Astrocyte of the cerebellum (primary cell): Measurements from ENCODE around the gene STK11IP.

ENCODE experiments used
- DNase-seq: peaks from one replicate; pipeline ENCODE4 v3.0.0-alpha.2; 2011; ENCODE audit warnings: low read depth
- H3K4me3 ChIP-seq: 2 replicates; pipeline ENCODE4 v1.5.1; 2011; ENCODE audit warnings: mild to moderate bottlenecking, low read depth, low read length, moderate library complexity
- in situ Hi-C: cut with HindIII; loops from 2 replicates; pipeline ENCODE4 v1.10.0; 2017; ENCODE audit warnings: low sequenced_read_pairs
- TF ChIP-seq, protein P1 (sequence below): IDR thresholded peaks from 2 replicates; pipeline ENCODE4 v1.5.1; 2012; ENCODE audit warnings: low read length, low read depth, moderate library complexity, mild to moderate bottlenecking; ENCODE audit errors: missing control alignments

Gene STK11IP, protein sequence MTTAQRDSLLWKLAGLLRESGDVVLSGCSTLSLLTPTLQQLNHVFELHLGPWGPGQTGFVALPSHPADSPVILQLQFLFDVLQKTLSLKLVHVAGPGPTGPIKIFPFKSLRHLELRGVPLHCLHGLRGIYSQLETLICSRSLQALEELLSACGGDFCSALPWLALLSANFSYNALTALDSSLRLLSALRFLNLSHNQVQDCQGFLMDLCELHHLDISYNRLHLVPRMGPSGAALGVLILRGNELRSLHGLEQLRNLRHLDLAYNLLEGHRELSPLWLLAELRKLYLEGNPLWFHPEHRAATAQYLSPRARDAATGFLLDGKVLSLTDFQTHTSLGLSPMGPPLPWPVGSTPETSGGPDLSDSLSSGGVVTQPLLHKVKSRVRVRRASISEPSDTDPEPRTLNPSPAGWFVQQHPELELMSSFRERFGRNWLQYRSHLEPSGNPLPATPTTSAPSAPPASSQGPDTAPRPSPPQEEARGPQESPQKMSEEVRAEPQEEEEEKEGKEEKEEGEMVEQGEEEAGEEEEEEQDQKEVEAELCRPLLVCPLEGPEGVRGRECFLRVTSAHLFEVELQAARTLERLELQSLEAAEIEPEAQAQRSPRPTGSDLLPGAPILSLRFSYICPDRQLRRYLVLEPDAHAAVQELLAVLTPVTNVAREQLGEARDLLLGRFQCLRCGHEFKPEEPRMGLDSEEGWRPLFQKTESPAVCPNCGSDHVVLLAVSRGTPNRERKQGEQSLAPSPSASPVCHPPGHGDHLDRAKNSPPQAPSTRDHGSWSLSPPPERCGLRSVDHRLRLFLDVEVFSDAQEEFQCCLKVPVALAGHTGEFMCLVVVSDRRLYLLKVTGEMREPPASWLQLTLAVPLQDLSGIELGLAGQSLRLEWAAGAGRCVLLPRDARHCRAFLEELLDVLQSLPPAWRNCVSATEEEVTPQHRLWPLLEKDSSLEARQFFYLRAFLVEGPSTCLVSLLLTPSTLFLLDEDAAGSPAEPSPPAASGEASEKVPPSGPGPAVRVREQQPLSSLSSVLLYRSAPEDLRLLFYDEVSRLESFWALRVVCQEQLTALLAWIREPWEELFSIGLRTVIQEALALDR

DNA sequence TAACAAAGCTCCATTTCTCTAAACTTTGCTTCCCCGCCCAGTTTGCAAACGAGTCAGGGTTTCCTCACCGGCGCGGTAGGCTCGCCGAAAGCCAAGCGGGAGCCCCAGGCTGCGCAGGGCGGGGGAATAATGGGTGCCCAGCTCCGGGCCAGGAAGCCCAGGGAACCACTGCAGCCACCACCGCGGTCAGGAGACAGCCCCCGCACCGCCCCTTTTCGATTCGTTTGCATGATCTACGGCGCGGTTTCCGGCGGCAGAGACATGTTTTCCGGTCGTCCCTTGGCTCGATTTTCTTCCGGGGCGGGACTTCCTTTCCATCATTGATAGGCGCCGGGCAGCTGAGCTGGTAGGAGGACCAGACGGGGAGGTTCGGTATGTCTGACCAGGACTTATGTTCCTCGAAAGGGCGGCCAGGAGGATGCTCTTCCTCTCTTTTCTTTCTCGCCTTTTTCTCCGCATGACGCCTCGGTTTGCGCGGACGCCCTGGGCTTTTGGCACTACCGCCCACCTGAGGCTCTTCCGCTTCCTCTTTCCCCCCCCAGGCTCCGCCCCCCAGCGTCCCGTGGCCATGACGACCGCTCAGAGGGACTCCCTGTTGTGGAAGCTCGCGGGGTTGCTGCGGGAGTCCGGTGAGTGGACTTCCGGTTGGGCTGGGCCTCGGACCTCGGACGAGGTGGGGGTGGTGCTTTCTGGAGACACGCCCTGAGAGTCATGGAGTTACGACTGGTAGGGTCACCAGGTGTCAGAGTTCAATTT lies at the start of gene STK11IP:
TSS of gene STK11IP (plus strand) at position 306 of the 756 bp plus-strand sequence. CDS start at position 569, 263 bp downstream.
- DNase-seq: peak; percentile 86
- TF ChIP-seq, protein P1, sequence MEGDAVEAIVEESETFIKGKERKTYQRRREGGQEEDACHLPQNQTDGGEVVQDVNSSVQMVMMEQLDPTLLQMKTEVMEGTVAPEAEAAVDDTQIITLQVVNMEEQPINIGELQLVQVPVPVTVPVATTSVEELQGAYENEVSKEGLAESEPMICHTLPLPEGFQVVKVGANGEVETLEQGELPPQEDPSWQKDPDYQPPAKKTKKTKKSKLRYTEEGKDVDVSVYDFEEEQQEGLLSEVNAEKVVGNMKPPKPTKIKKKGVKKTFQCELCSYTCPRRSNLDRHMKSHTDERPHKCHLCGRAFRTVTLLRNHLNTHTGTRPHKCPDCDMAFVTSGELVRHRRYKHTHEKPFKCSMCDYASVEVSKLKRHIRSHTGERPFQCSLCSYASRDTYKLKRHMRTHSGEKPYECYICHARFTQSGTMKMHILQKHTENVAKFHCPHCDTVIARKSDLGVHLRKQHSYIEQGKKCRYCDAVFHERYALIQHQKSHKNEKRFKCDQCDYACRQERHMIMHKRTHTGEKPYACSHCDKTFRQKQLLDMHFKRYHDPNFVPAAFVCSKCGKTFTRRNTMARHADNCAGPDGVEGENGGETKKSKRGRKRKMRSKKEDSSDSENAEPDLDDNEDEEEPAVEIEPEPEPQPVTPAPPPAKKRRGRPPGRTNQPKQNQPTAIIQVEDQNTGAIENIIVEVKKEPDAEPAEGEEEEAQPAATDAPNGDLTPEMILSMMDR: no peak
- in situ Hi-C loops: no loop called here
- H3K4me3 ChIP-seq: peak within 1 kb of the TSS; percentile 68

DNA sequence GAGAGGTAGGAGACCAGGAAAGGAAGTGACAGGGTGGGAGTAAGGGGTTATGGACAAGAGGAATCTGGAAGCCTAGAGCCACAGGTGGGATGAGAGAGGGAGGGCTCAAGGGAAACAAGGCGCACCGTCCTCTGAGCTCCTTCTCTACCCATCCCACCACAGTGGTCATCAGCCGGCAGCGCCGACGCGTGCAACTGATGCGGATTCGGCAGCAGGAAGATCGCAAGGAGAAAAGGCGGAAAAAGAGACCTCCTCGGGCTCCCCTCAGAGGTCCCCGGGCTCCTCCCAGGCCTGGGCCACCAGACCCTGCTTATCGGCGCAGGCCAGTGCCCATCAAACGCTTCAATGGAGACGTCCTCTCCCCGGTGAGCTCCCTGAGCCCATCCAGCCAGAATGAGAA lies 48.7 kb upstream of the STK11IP start:
- TF ChIP-seq, protein P1: no peak
- no peak for DNase-seq
- in situ Hi-C loops: loop anchor here (25.0 kb wide), 1 partner anchor 137 kb away; the partner anchor contains the start of gene DES
- H3K4me3 ChIP-seq: no peak overlapping the region

DNA sequence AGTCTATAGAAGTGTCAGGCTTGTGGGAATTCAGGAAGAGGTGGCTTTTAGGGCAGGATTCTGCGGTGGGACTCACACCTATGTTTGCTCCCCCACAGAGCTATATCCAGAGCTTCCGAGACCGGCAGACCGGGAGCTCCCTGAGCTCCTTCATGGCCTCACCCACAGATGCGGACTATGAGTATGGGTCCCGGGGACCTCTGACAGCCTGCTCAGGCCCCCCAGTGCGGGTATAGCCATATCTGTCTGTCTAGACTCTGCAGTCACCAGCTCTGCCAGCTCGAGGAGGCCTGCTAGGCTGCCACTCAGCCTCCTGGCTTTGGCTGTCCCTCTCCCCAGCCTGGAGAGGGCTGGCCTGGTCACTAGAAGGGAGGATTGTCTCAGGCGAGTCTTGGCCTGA lies 48.0 kb upstream of the STK11IP start:
- TF ChIP-seq, protein P1: no peak
- no peak for DNase-seq
- in situ Hi-C loops: loop anchor here (25.0 kb wide), 1 partner anchor 137 kb away; the partner anchor contains the start of gene DES
- H3K4me3 ChIP-seq: no peak overlapping the region

DNA sequence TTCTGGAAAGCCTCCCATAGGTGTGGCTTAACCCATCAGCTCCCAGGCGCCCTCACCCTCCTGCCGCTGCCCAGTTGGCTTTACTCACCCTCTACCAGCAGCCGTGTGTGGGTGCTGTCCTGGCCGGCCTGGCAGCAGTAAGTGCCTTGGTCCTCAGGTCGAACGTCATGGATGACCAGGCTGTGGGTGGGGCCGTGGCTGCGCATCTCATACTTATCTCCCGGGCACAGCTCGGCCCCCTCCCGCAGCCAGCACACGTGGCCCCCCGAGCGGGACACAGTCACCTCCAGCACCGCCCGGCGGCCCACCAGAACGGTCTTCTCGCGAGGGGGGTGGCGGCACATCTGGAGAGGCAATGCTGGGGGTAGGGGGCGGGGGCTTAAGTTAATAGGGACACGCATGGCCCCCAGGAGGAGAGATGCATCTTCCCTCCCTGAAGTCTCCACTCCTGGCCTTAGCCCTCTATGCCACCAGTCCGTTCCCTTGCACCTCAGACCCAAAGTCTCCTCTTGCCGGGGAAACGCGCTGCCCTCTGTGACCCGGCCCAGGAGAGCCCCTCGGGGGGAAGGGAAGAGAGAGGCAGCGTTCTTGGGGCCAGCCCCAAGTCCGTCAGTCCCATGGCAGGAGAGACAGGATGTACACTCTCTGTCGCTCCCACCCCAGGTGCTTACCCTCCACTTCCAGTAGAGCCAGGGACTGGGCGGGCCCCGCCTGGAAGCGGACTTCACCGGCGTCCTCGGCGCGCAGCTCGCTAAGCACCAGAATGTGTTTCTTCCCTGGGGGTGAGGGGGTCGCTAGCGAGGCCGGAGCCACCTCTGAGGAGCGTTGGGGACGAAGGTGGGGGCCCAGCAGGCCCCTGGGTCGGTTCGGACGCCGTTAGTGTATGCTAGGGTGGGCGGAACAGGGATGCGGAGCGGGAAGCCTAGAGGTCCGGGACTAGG lies 45.9 kb upstream of the STK11IP start:
- in situ Hi-C loops: no loop called here
- peak overlapping the region; percentile 52 for H3K4me3 ChIP-seq
- TF ChIP-seq, protein P1: no peak
- DNase-seq: no peak

DNA sequence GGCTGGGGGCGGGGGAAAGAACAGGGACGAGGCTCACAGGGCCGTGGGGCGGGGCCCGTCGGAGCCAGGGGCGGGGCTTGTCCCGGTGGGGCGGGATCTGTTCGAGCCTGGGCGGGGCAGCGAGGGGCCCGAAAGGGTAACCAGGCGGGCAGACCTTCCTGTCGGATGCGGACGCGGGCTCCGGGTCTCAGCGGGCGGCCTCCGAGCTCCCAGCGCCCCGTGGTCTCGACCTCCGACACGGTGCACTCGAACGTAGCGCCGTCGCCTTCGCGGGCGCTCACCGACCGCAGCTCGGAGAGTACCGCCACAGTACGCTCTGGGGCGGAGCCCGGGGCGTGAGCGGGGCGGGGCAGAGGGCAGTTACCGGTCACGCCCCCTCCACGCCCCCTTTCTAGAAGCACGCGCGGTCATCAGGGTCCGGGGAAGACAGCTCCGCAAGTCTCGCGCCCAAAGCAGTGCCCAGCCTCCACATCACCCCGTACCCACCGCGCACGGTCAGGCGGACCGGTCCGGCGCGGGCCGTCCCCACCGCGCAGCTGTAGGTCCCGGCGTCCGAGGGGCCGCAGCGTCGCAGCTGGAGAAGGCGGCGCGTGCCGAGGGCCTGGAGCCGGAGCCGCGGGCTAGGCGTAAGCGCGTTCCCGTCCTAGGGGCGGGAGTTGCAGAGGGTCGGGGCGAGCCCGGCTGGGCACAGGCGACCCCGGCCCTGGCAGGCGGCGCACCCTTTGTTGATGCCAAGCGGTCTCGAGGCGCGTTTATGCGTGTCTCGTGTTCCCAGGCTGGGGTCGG lies 45.1 kb upstream of the STK11IP start:
- peak; percentile 51 for DNase-seq
- TF ChIP-seq, protein P1: no peak
- H3K4me3 ChIP-seq: peak overlapping the region; percentile 52
- in situ Hi-C loops: no loop called here
